ENCODE data around the gene KCNJ10.

Gene KCNJ10

GRCh38 chr1:160093624-160094290 lies 23.8 kb upstream of the KCNJ10 start:
- Histone ChIP-seq H3K9me3 (ENCODE audit: insufficient read depth, low read length, severe bottlenecking) (no peaks in the 10 kb centered on the region), H3K4me2 (ENCODE audit: insufficient read depth, low read length) (no peak overlapping the region), H3K79me2 (ENCODE audit: insufficient read depth, low read length) (peaks cover 29% of the 10 kb centered on the region), H3K9ac (ENCODE audit: low read depth, low read length) (no peak overlapping the region), H3K4me1 (ENCODE audit: insufficient read depth, low read length) (peaks cover 26% of the 10 kb centered on the region), H4K20me1 (ENCODE audit: insufficient read depth, low read length) (peaks cover 41% of the 10 kb centered on the region), H3K27ac (ENCODE audit: low read length) (no peak overlapping the region), H3K4me3 (ENCODE audit: low read depth in 1 of 2, low read length in 2 of 2) (no peak overlapping the region), H3K27me3 (ENCODE audit: insufficient read depth, low read length, poor library complexity) (no peaks in the 10 kb centered on the region), H2AFZ (ENCODE audit: low read depth, low read length) (no peak overlapping the region), H3K36me3 (ENCODE audit: insufficient read depth, low read length) (peaks cover 52% of the 10 kb centered on the region)
- no peak for TF ChIP-seq EZH2 (IDR thresholded peaks at IDR 0.05; ENCODE audit: borderline replicate concordance, low read depth, low read length, severe bottlenecking)
- TF ChIP-seq, protein P1, sequence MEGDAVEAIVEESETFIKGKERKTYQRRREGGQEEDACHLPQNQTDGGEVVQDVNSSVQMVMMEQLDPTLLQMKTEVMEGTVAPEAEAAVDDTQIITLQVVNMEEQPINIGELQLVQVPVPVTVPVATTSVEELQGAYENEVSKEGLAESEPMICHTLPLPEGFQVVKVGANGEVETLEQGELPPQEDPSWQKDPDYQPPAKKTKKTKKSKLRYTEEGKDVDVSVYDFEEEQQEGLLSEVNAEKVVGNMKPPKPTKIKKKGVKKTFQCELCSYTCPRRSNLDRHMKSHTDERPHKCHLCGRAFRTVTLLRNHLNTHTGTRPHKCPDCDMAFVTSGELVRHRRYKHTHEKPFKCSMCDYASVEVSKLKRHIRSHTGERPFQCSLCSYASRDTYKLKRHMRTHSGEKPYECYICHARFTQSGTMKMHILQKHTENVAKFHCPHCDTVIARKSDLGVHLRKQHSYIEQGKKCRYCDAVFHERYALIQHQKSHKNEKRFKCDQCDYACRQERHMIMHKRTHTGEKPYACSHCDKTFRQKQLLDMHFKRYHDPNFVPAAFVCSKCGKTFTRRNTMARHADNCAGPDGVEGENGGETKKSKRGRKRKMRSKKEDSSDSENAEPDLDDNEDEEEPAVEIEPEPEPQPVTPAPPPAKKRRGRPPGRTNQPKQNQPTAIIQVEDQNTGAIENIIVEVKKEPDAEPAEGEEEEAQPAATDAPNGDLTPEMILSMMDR (IDR thresholded peaks at IDR 0.05; ENCODE audit: borderline replicate concordance, extremely low read depth, low read length, poor library complexity, severe bottlenecking) = no peak
- DNase-seq = no peak
- ATAC-seq (ENCODE audit: insufficient read depth, low read depth) = no peak

- TF ChIP-seq EZH2 (IDR thresholded peaks at IDR 0.05; ENCODE audit: borderline replicate concordance, low read depth, low read length, severe bottlenecking) = no peak
- TF ChIP-seq, protein P1 (IDR thresholded peaks at IDR 0.05; ENCODE audit: borderline replicate concordance, extremely low read depth, low read length, poor library complexity, severe bottlenecking) = no peak
- Histone ChIP-seq H3K9ac (ENCODE audit: low read depth, low read length) (no peak overlapping the region), H2AFZ (ENCODE audit: low read depth, low read length) (no peak overlapping the region), H3K36me3 (ENCODE audit: insufficient read depth, low read length) (peaks cover 53% of the 10 kb centered on the region), H3K4me3 (ENCODE audit: low read depth in 1 of 2, low read length in 2 of 2) (no peak overlapping the region), H3K27ac (ENCODE audit: low read length) (no peak overlapping the region), H3K9me3 (ENCODE audit: insufficient read depth, low read length, severe bottlenecking) (no peaks in the 10 kb centered on the region), H3K79me2 (ENCODE audit: insufficient read depth, low read length) (peaks cover 27% of the 10 kb centered on the region), H3K27me3 (ENCODE audit: insufficient read depth, low read length, poor library complexity) (no peaks in the 10 kb centered on the region), H4K20me1 (ENCODE audit: insufficient read depth, low read length) (peaks cover 41% of the 10 kb centered on the region), H3K4me2 (ENCODE audit: insufficient read depth, low read length) (no peak overlapping the region), H3K4me1 (ENCODE audit: insufficient read depth, low read length) (peaks cover 24% of the 10 kb centered on the region)
- DNase-seq = no peak
- no peak for ATAC-seq (ENCODE audit: insufficient read depth, low read depth)
These were observed 23.1 kb upstream of the KCNJ10 start for GRCh38 chr1:160093069-160093395.

GRCh38 chr1:160092366-160093068 lies 22.6 kb upstream of the KCNJ10 start:
- peaks cover 22% of the 10 kb centered on the region for H3K79me2 ChIP-seq (ENCODE audit: insufficient read depth, low read length)
- H3K4me2 ChIP-seq (ENCODE audit: insufficient read depth, low read length) = no peak overlapping the region
- no peak for TF ChIP-seq EZH2 (IDR thresholded peaks at IDR 0.05; ENCODE audit: borderline replicate concordance, low read depth, low read length, severe bottlenecking)
- TF ChIP-seq, protein P1 (IDR thresholded peaks at IDR 0.05; ENCODE audit: borderline replicate concordance, extremely low read depth, low read length, poor library complexity, severe bottlenecking) = no peak
- ATAC-seq (ENCODE audit: insufficient read depth, low read depth) (no peak), DNase-seq (no peak)
- H3K27me3 ChIP-seq (ENCODE audit: insufficient read depth, low read length, poor library complexity) = no peaks in the 10 kb centered on the region
- peaks cover 40% of the 10 kb centered on the region for H4K20me1 ChIP-seq (ENCODE audit: insufficient read depth, low read length)
- no peak overlapping the region for H3K27ac ChIP-seq (ENCODE audit: low read length)
- peaks cover 53% of the 10 kb centered on the region for H3K36me3 ChIP-seq (ENCODE audit: insufficient read depth, low read length)
- no peak overlapping the region for H3K9ac ChIP-seq (ENCODE audit: low read depth, low read length)
- H2AFZ ChIP-seq (ENCODE audit: low read depth, low read length) = no peak overlapping the region
- H3K4me1 ChIP-seq (ENCODE audit: insufficient read depth, low read length) = peaks cover 19% of the 10 kb centered on the region
- H3K9me3 ChIP-seq (ENCODE audit: insufficient read depth, low read length, severe bottlenecking) = no peaks in the 10 kb centered on the region
- no peak overlapping the region for H3K4me3 ChIP-seq (ENCODE audit: low read depth in 1 of 2, low read length in 2 of 2)
